DOHH2 (cell line): ENCODE results near the gene PTRHD1.

Source experiments
- H3F3A ChIP-seq: fragments of 200-600 bp; sonication (generic), shearing (Covaris generic); 2 replicates; pipeline ENCODE4 v1.6.0; 2016; ENCODE audit warnings: antibody characterized with exemption, mild to moderate bottlenecking; ENCODE audit not compliant: control insufficient read depth, insufficient read depth
- H3K27ac ChIP-seq: fragments of 200-600 bp; sonication (generic); 2 replicates; pipeline ENCODE4 v1.5.1; 2014; ENCODE audit warnings: low read depth, mild to moderate bottlenecking, low read length, moderate library complexity
- H3K27me3 ChIP-seq: fragments of 200-600 bp; sonication (generic); 2 replicates; pipeline ENCODE4 v1.6.1; 2014; ENCODE audit warnings: mild to moderate bottlenecking, low read length, mixed read lengths; ENCODE audit not compliant: control insufficient read depth
- H3K36me3 ChIP-seq: fragments of 200-600 bp; sonication (generic); 2 replicates; pipeline ENCODE4 v1.6.1; 2014; ENCODE audit warnings: mild to moderate bottlenecking, low read length, moderate library complexity, mixed read lengths; ENCODE audit not compliant: control insufficient read depth
- H3K4me1 ChIP-seq: fragments of 200-600 bp; sonication (generic); 2 replicates; pipeline ENCODE4 v1.6.1; 2014; ENCODE audit warnings: mild to moderate bottlenecking, low read length, mixed read lengths; ENCODE audit not compliant: control insufficient read depth
- H3K4me2 ChIP-seq: fragments of 200-600 bp; sonication (generic); 2 replicates; pipeline ENCODE4 v1.6.0; 2014; ENCODE audit warnings: mild to moderate bottlenecking, low read length, moderate library complexity
- H3K4me3 ChIP-seq: fragments of 200-600 bp; sonication (generic); 2 replicates; pipeline ENCODE4 v1.5.1; 2014; ENCODE audit warnings: mild to moderate bottlenecking, low read length, mixed read lengths
- H3K79me2 ChIP-seq: fragments of 200-600 bp; sonication (generic); 2 replicates; pipeline ENCODE4 v1.6.1; 2014; ENCODE audit warnings: mild to moderate bottlenecking, low read length, mixed read lengths; ENCODE audit not compliant: control insufficient read depth
- H3K9me2 ChIP-seq: fragments of 200-600 bp; sonication (generic); replicated peaks from 2 replicates; pipeline ENCODE4 v1.6.1; 2014; ENCODE audit warnings: mild to moderate bottlenecking, low read length, mixed read lengths; ENCODE audit not compliant: control insufficient read depth
- H3K9me3 ChIP-seq: fragments of 200-600 bp; sonication (generic); 2 replicates; pipeline ENCODE4 v1.6.1; 2014; ENCODE audit warnings: antibody characterized with exemption, low read length, mixed read lengths; ENCODE audit not compliant: control insufficient read depth, insufficient read depth
- H4K20me1 ChIP-seq: fragments of 200-600 bp; sonication (generic); 2 replicates; pipeline ENCODE4 v1.6.0; 2014; ENCODE audit warnings: low read depth, mild to moderate bottlenecking, antibody characterized with exemption, low read length, moderate library complexity; ENCODE audit not compliant: control insufficient read depth, insufficient read depth
- EZH2phosphoT487 ChIP-seq: fragments of 200-600 bp; sonication (generic); IDR thresholded peaks from 2 replicates; pipeline ENCODE4 v1.6.1; 2017; ENCODE audit warnings: borderline replicate concordance, mild to moderate bottlenecking, antibody characterized with exemption, low read length, moderate library complexity, mixed read lengths
- TF ChIP-seq, protein P1 (sequence below): fragments of 200-600 bp; sonication (generic); IDR thresholded peaks from one replicate; pipeline ENCODE4 v1.5.1; 2014; ENCODE audit warnings: antibody characterized with exemption, mild to moderate bottlenecking, low read depth, low read length; ENCODE audit not compliant: poor library complexity, severe bottlenecking

Gene PTRHD1

DNA sequence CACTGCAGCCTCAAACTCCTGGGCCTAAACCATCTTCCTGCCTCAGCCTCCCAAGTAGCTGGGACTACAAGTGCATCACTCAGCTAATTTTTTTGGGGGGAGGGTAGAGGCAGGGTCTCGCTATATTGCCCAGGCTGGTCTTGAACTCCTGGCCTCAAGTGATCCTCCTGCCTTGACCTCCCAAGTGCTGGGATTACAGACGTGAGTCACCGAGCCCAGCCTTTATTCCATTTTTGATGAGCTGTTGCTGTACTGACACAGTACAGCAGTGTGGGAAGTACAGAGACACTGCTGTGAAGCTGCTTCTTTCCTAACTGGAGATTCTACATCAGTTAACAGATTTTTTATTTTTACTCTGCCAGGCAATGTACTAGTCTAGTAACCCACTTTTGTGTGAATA, 18.8 kb downstream of the PTRHD1 start:
- H3K9me3 ChIP-seq, result no peaks in the 10 kb centered on the region
- no peak overlapping the region for H3K4me2 ChIP-seq
- no peaks in the 10 kb centered on the region for H3K4me1 ChIP-seq
- no peaks in the 10 kb centered on the region for H3K36me3 ChIP-seq
- H3K27me3 ChIP-seq, result no peaks in the 10 kb centered on the region
- no peaks in the 10 kb centered on the region for H3F3A ChIP-seq
- H4K20me1 ChIP-seq, result no peaks in the 10 kb centered on the region
- no peak overlapping the region for H3K4me3 ChIP-seq
- no peaks in the 10 kb centered on the region for H3K9me2 ChIP-seq
- H3K79me2 ChIP-seq, result no peaks in the 10 kb centered on the region
- H3K27ac ChIP-seq, result no peak overlapping the region
- TF ChIP-seq, protein P1, sequence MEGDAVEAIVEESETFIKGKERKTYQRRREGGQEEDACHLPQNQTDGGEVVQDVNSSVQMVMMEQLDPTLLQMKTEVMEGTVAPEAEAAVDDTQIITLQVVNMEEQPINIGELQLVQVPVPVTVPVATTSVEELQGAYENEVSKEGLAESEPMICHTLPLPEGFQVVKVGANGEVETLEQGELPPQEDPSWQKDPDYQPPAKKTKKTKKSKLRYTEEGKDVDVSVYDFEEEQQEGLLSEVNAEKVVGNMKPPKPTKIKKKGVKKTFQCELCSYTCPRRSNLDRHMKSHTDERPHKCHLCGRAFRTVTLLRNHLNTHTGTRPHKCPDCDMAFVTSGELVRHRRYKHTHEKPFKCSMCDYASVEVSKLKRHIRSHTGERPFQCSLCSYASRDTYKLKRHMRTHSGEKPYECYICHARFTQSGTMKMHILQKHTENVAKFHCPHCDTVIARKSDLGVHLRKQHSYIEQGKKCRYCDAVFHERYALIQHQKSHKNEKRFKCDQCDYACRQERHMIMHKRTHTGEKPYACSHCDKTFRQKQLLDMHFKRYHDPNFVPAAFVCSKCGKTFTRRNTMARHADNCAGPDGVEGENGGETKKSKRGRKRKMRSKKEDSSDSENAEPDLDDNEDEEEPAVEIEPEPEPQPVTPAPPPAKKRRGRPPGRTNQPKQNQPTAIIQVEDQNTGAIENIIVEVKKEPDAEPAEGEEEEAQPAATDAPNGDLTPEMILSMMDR, result no peak
- TF ChIP-seq EZH2phosphoT487, result no peak

DNA sequence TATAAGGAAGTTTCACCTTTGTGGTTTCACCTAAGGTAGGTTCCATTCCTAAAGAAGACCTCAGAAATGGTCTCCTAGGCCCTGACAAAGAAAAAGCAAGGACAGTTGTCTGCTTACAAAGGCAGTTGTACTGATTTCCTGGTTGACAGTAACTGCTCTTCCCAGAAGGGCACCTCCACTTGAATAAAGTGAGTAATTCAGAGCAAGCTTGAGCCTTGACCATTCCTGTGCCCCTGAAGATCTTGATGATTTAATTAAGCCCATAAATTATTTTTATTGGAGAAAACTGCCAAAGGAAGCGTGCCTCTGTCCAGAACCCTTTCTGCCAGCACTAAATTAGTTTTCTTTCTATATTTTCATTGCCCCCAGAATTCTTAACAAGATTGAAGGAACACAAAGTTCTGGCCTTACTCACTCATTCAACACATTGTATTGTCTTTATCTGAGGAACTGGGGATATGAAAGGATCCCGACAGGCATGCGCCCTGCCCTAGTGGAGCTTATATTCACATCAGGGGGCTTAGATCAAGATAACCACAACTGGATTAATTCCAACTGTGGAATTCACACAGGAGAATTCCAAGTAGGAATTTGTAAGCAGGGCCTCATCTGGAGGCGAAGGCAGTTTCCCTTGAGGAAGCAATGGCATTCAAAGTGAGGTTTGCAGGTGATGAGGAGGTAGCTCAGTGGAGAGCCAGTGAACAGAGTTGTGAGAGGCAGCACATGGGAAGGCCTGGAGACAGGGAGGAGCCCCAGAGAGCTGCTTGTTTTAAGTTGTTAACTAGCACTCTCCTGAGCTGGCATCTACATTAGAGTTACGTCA, 21.2 kb downstream of the PTRHD1 start:
- Histone ChIP-seq H3F3A (no peaks in the 10 kb centered on the region), H3K79me2 (no peaks in the 10 kb centered on the region), H3K27me3 (no peaks in the 10 kb centered on the region), H3K4me2 (no peak overlapping the region), H3K4me3 (no peak overlapping the region), H3K36me3 (no peaks in the 10 kb centered on the region), H3K4me1 (no peaks in the 10 kb centered on the region), H3K9me3 (no peaks in the 10 kb centered on the region), H3K27ac (no peak overlapping the region), H4K20me1 (no peaks in the 10 kb centered on the region), H3K9me2 (no peaks in the 10 kb centered on the region)
- no peak for TF ChIP-seq EZH2phosphoT487
- TF ChIP-seq, protein P1, result no peak

DNA sequence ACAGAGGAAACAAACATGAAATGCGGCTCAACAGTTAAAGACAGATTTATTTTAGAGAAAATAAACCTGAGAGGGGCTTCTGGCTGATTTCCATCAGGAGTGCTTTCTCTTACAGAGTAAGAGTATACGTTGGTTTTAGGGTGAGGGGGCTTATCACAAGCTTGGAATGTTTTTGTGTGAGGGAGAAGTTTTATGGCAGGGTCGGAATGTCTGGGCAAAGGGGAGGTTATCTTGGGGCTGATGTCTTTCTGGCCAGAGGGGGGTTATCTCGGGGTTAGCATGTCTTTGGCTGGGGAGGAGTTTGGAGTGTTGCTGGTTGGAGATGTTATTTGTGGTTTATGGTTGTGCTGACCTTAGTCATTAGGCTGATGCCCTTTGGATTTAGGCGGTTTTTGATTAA, 22.1 kb downstream of the PTRHD1 start:
- Histone ChIP-seq H3K27ac (no peak overlapping the region), H3K4me3 (no peak overlapping the region), H3K79me2 (no peaks in the 10 kb centered on the region), H3K4me1 (no peaks in the 10 kb centered on the region), H3K9me3 (no peaks in the 10 kb centered on the region), H3K4me2 (no peak overlapping the region), H4K20me1 (no peaks in the 10 kb centered on the region), H3K27me3 (no peaks in the 10 kb centered on the region), H3F3A (no peaks in the 10 kb centered on the region), H3K9me2 (no peaks in the 10 kb centered on the region), H3K36me3 (no peaks in the 10 kb centered on the region)
- no peak for TF ChIP-seq EZH2phosphoT487
- TF ChIP-seq, protein P1, result no peak
